GM23338 (cell line): ENCODE data around the gene PAH. TPM values are rescaled to one million over a fixed set of nuclear protein-coding genes. Genes with fewer than 3 reads are reported as not detected.

Source experiments
- ATAC-seq: fragments of 200-7000 bp; cut with Tn5 transposase; 3 replicates; pipeline ENCODE4 v1.9.1; 2020
- DNase-seq: peaks from one replicate; pipeline ENCODE4 v3.0.0-alpha.2; 2015; ENCODE audit warnings: low spot score
- H2AFZ ChIP-seq: fragments of 200-600 bp; sonication (generic); 2 replicates; pipeline ENCODE4 v1.8.0; 2016; ENCODE audit warnings: antibody characterized with exemption, mild to moderate bottlenecking, moderate library complexity
- H3F3A ChIP-seq: fragments of 200-600 bp; sonication (generic); replicated peaks from 2 replicates; pipeline ENCODE4 v1.8.0; 2017; ENCODE audit warnings: antibody characterized with exemption, mixed run types, low read depth
- H3K27ac ChIP-seq: fragments of 200-600 bp; sonication (generic); 2 replicates; pipeline ENCODE4 v1.6.1; 2016; ENCODE audit warnings: low read depth
- H3K27me3 ChIP-seq: fragments of 200-600 bp; sonication (generic); 2 replicates; pipeline ENCODE4 v1.8.0; 2016; ENCODE audit warnings: mild to moderate bottlenecking, mixed run types, moderate library complexity; ENCODE audit not compliant: insufficient read depth
- H3K36me3 ChIP-seq: fragments of 200-600 bp; sonication (generic); 2 replicates; pipeline ENCODE4 v1.8.0; 2016; ENCODE audit warnings: mild to moderate bottlenecking; ENCODE audit not compliant: insufficient read depth
- H3K4me1 ChIP-seq: fragments of 200-600 bp; sonication (generic); 2 replicates; pipeline ENCODE4 v1.8.0; 2016; ENCODE audit warnings: mild to moderate bottlenecking, moderate library complexity; ENCODE audit not compliant: insufficient read depth
- H3K4me2 ChIP-seq: fragments of 200-600 bp; sonication (generic); 2 replicates; pipeline ENCODE4 v1.7.1; 2017; ENCODE audit warnings: mixed run types
- H3K4me3 ChIP-seq: fragments of 200-600 bp; sonication (generic); 2 replicates; pipeline ENCODE4 v1.6.1; 2016; ENCODE audit warnings: mixed run types
- H3K79me2 ChIP-seq: fragments of 200-600 bp; sonication (generic); replicated peaks from 2 replicates; pipeline ENCODE4 v1.8.0; 2017; ENCODE audit warnings: mild to moderate bottlenecking; ENCODE audit not compliant: insufficient read depth
- H3K9me2 ChIP-seq: fragments of 200-600 bp; sonication (generic); 2 replicates; pipeline ENCODE4 v1.8.0; 2017; ENCODE audit not compliant: insufficient read depth
- H4K20me1 ChIP-seq: fragments of 200-600 bp; sonication (generic); replicated peaks from 2 replicates; pipeline ENCODE4 v1.8.0; 2017; ENCODE audit warnings: mild to moderate bottlenecking; ENCODE audit not compliant: insufficient read depth
- H3K27ac Mint-ChIP-seq: 2 replicates; pipeline ENCODE4 v1.8.0; 2020; ENCODE audit warnings: inconsistent platforms, mild to moderate bottlenecking, moderate library complexity, mixed read lengths
- H3K27me3 Mint-ChIP-seq: 3 replicates; pipeline ENCODE4 v1.8.0; 2022; ENCODE audit warnings: low read depth, mild to moderate bottlenecking, moderate library complexity, mixed read lengths, inconsistent platforms; ENCODE audit not compliant: insufficient read depth, poor library complexity
- H3K36me3 Mint-ChIP-seq: 3 replicates; pipeline ENCODE4 v1.8.0; 2021; ENCODE audit warnings: low read depth, mild to moderate bottlenecking, inconsistent platforms, moderate library complexity, mixed read lengths
- H3K4me1 Mint-ChIP-seq: 3 replicates; pipeline ENCODE4 v1.8.0; 2020; ENCODE audit warnings: mild to moderate bottlenecking, inconsistent platforms, mixed read lengths
- H3K4me3 Mint-ChIP-seq: 3 replicates; pipeline ENCODE4 v1.8.0; 2021; ENCODE audit warnings: moderate library complexity, mild to moderate bottlenecking, inconsistent platforms, mixed read lengths
- H3K9me3 Mint-ChIP-seq: 3 replicates; pipeline ENCODE4 v1.8.0; 2020; ENCODE audit warnings: moderate library complexity, mild to moderate bottlenecking, inconsistent platforms, mixed read lengths
- CREB1 ChIP-seq: fragments of 250-450 bp; sonication (Bioruptor Pico); IDR thresholded peaks from 2 replicates; pipeline ENCODE4 v1.5.0; 2020; ENCODE audit warnings: low read depth, mild to moderate bottlenecking, moderate library complexity
- CTCF ChIP-seq, 2 experiments: fragments of 200-600 bp in 1 of 2; sonication (generic) in 1 of 2; conservative IDR thresholded peaks; 2 replicates each; pipeline versions ENCODE4 v1.5.1 to v1.6.1; 2016 to 2017; ENCODE audit warnings: antibody characterized with exemption in 2 of 2, low read depth in 2 of 2, mild to moderate bottlenecking in 2 of 2, moderate library complexity in 1 of 2
- EZH2 ChIP-seq: fragments of 200-600 bp; sonication (generic); IDR thresholded peaks from one replicate; pipeline ENCODE4 v1.8.0; 2017; ENCODE audit warnings: antibody characterized with exemption, mild to moderate bottlenecking, low read depth; ENCODE audit not compliant: unreplicated experiment
- EZH2phosphoT487 ChIP-seq: fragments of 200-600 bp; sonication (generic); IDR thresholded peaks from one replicate; pipeline ENCODE4 v1.8.1; 2018; ENCODE audit warnings: antibody characterized with exemption; ENCODE audit not compliant: unreplicated experiment
- JUNB ChIP-seq: IDR thresholded peaks from one replicate; pipeline ENCODE4 v1.6.1; 2016; ENCODE audit warnings: antibody characterized with exemption; ENCODE audit not compliant: unreplicated experiment
- NANOG ChIP-seq: IDR thresholded peaks from 2 replicates; pipeline ENCODE4 v1.6.1; 2016; ENCODE audit warnings: antibody characterized with exemption, borderline replicate concordance
- POLR2AphosphoS5 ChIP-seq: IDR thresholded peaks from 2 replicates; pipeline ENCODE4 v1.6.1; 2016; ENCODE audit warnings: antibody characterized with exemption, low read depth
- REST ChIP-seq: IDR thresholded peaks from one replicate; pipeline ENCODE4 v1.6.1; 2018; ENCODE audit warnings: antibody characterized with exemption; ENCODE audit not compliant: unreplicated experiment
- STAT1 ChIP-seq: IDR thresholded peaks from one replicate; pipeline ENCODE4 v1.6.1; 2016; ENCODE audit warnings: antibody characterized with exemption; ENCODE audit not compliant: unreplicated experiment
- ZNF114 ChIP-seq: fragments of 250-450 bp; sonication (Bioruptor Pico); IDR thresholded peaks from 2 replicates; pipeline ENCODE4 v1.5.0; 2020; ENCODE audit warnings: mild to moderate bottlenecking, moderate library complexity
- ZNF331 ChIP-seq: fragments of 250-450 bp; sonication (Bioruptor Pico); IDR thresholded peaks from 2 replicates; pipeline ENCODE4 v1.5.0; 2020; ENCODE audit warnings: low read depth, mild to moderate bottlenecking, moderate library complexity
- ZNF462 ChIP-seq: fragments of 250-450 bp; sonication (Bioruptor Pico); IDR thresholded peaks from 2 replicates; pipeline ENCODE4 v1.5.0; 2020; ENCODE audit warnings: mild to moderate bottlenecking, moderate library complexity
- polyA plus RNA-seq: library from polyadenylated mRNA; unstranded; fragments of >200 nt; fragmentation: Nextera tagmentation; extraction: Ambion mirVana; gene quantifications from 2 replicates; pipeline ENCODE4 v1.2.1, GENCODE V29; 2016
- total RNA-seq: library from RNA; depleted of rRNA; stranded (reverse); fragments of >200 nt; shearing (Covaris generic); gene quantifications from 2 replicates; pipeline ENCODE4 v1.2.3, GENCODE V29; 2014
- TF ChIP-seq, protein P1 (sequence below): IDR thresholded peaks from 2 replicates; pipeline ENCODE4 v1.6.1; 2016; ENCODE audit warnings: antibody characterized with exemption

Gene PAH
- total and polyA plus RNA-seq, 2 experiments from 2014 or later: 3.7 to 4.8 TPM

GRCh38 chr12:102955926-102956737 lies 39.1 kb upstream of the PAH start:
- H2AFZ ChIP-seq: no peak overlapping the region; the same call in 1 of the 2 replicates
- H3K36me3 ChIP-seq: no peaks in the 10 kb centered on the region
- Mint-ChIP-seq H3K9me3 (peaks cover 3% of the 10 kb centered on the region; the same call in 2 of the 3 replicates), H3K36me3 (no peaks in the 10 kb centered on the region), H3K4me1 (peaks cover 31% of the 10 kb centered on the region), H3K4me3 (peak overlapping the region; percentile 67), H3K27me3 (peaks cover 98% of the 10 kb centered on the region), H3K27ac (no peak overlapping the region)
- ATAC-seq (peak; percentile 9), DNase-seq (peak; percentile 62)
- H3K79me2 ChIP-seq: no peaks in the 10 kb centered on the region
- TF ChIP-seq REST (peak; percentile 17), ZNF331 (CRISPR knock-in tag) (no peak), ZNF462 (CRISPR knock-in tag) (no peak), CTCF (conservative IDR thresholded peaks at IDR 0.05; ENCODE audit: low read depth in 2 of 2) (no peak), ZNF114 (CRISPR knock-in tag) (no peak), EZH2 (peak; percentile 94), JUNB (no peak), CREB1 (no peak), POLR2AphosphoS5 (no peak), EZH2phosphoT487 (peak; percentile 70), STAT1 (no peak), NANOG (no peak)
- TF ChIP-seq, protein P1, sequence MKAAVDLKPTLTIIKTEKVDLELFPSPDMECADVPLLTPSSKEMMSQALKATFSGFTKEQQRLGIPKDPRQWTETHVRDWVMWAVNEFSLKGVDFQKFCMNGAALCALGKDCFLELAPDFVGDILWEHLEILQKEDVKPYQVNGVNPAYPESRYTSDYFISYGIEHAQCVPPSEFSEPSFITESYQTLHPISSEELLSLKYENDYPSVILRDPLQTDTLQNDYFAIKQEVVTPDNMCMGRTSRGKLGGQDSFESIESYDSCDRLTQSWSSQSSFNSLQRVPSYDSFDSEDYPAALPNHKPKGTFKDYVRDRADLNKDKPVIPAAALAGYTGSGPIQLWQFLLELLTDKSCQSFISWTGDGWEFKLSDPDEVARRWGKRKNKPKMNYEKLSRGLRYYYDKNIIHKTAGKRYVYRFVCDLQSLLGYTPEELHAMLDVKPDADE: no peak
- H3K4me2 ChIP-seq: peak overlapping the region; percentile 92
- H3K4me1 ChIP-seq: peaks cover 54% of the 10 kb centered on the region
- H3K9me2 ChIP-seq: no peaks in the 10 kb centered on the region
- peak overlapping the region; percentile 69 for H3K4me3 ChIP-seq
- H3F3A ChIP-seq: peaks cover 17% of the 10 kb centered on the region; the same call in 1 of the 2 replicates
- H3K27me3 ChIP-seq: peaks cover 100% of the 10 kb centered on the region
- H4K20me1 ChIP-seq: peaks cover 28% of the 10 kb centered on the region
- H3K27ac ChIP-seq: no peak overlapping the region
